Fibroblast of pulmonary artery (primary cell): Measurements from ENCODE around the gene AKAP17A.

Experiments
- DNase-seq: peaks from one replicate; pipeline ENCODE4 v3.0.0-alpha.2; 2010; ENCODE audit warnings: low read depth
- H3K4me3 ChIP-seq: replicated peaks from 2 replicates; pipeline ENCODE4 v1.5.1; 2011; ENCODE audit warnings: low read depth, mild to moderate bottlenecking, control low read depth, low read length, moderate library complexity
- CTCF ChIP-seq: IDR thresholded peaks from 2 replicates; pipeline ENCODE4 v1.5.1; 2011; ENCODE audit warnings: mild to moderate bottlenecking, control low read depth, low read length, inconsistent platforms; ENCODE audit errors: missing control alignments

AKAP17A gene

GRCh38 chrX:1576201-1576992 is 15.0 kb upstream of the AKAP17A start:
- H3K4me3 ChIP-seq: no peak overlapping the region
- no peak for DNase-seq

GRCh38 chrX:1577845-1578244 is 13.6 kb upstream of the AKAP17A start:
- no peak for TF ChIP-seq CTCF
- no peak for DNase-seq
- H3K4me3 ChIP-seq: no peak overlapping the region

More at GRCh38 chrX:1576201-1576992, 15.0 kb upstream of the AKAP17A start:
- no peak for TF ChIP-seq CTCF

GRCh38 chrX:1578511-1579173 is 12.8 kb upstream of the AKAP17A start:
- DNase-seq: no peak
- no peak overlapping the region for H3K4me3 ChIP-seq

GRCh38 chrX:1581132-1581531 is 10.3 kb upstream of the AKAP17A start:
- DNase-seq: peak; percentile 64
- peak; percentile 84 for TF ChIP-seq CTCF
- H3K4me3 ChIP-seq: no peak overlapping the region

More at GRCh38 chrX:1578511-1579173, 12.8 kb upstream of the AKAP17A start:
- TF ChIP-seq CTCF: no peak

- no peak overlapping the region for H3K4me3 ChIP-seq
- peak; percentile 49 for DNase-seq
- no peak for TF ChIP-seq CTCF
Measured at GRCh38 chrX:1582686-1583437, 8.5 kb upstream of the AKAP17A start.

GRCh38 chrX:1584237-1585011 is 7.0 kb upstream of the AKAP17A start:
- no peak overlapping the region for H3K4me3 ChIP-seq
- TF ChIP-seq CTCF: no peak
- DNase-seq: no peak
